WERI-Rb-1 (cell line): Measurements from ENCODE around the gene CTNNA1.

ENCODE experiments used
- DNase-seq: peaks from one replicate; pipeline ENCODE4 v3.0.0-alpha.2; 2020
- H3K27ac ChIP-seq: fragments of 250-450 bp; sonication (Bioruptor Pico); 2 replicates; pipeline ENCODE4 v1.5.1; 2020; ENCODE audit warnings: mild to moderate bottlenecking, moderate library complexity
- H3K27me3 ChIP-seq: fragments of 250-450 bp; sonication (Bioruptor Pico); 2 replicates; pipeline ENCODE4 v1.5.1; 2021; ENCODE audit warnings: mild to moderate bottlenecking, low read depth, moderate library complexity; ENCODE audit not compliant: insufficient read depth, severe bottlenecking
- H3K36me3 ChIP-seq: fragments of 250-450 bp; sonication (Bioruptor Pico); 2 replicates; pipeline ENCODE4 v1.5.1; 2020; ENCODE audit warnings: mild to moderate bottlenecking, moderate library complexity
- H3K4me3 ChIP-seq: 2 replicates; pipeline ENCODE4 v1.5.1; 2011; ENCODE audit warnings: low read depth, mild to moderate bottlenecking, control low read depth, low read length
- H3K9me3 ChIP-seq: fragments of 250-450 bp; sonication (Bioruptor Pico); 2 replicates; pipeline ENCODE4 v1.5.1; 2021; ENCODE audit warnings: mild to moderate bottlenecking, moderate library complexity; ENCODE audit not compliant: severe bottlenecking
- TF ChIP-seq, protein P1 (sequence below): IDR thresholded peaks from 2 replicates; pipeline ENCODE4 v1.5.1; 2011; ENCODE audit warnings: low read depth, mild to moderate bottlenecking, control low read depth, inconsistent platforms, low read length

CTNNA1 gene

DNA sequence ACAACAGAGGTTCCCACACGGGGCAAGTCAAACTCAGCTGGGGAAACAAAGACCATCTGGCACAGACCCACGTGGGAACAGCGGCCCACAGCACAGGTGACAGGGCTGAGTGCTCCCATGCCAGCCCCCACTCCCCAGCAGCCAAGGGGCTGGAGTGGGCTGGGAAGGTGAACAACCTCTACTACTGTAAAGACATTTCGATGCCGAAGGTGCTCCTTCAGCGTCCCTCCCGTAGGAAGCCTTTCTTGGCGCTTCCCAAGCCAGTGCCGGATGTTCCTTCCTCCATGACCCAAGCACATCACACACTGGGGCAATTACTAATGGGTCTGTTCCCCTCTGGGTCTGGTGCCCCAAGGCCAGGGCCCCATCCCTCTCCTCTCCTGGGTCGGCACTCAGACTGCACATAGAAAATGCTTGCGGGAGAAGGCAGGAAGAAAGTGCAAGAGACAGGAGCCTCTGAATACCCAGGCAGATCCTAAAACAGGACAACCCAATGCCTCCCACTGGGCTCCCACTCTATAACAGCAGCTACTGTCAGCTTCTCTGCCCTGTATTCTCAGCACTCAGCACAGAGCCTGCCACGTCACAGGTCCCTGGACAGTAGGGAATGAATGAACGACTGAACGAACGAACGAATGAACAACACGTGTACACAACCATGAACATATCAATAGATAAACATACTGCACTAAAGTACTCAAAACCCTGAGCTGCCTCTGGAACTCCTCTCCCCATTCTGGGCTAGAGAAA lies 198.9 kb downstream of the CTNNA1 start:
- no peaks in the 10 kb centered on the region for H3K9me3 ChIP-seq
- no peaks in the 10 kb centered on the region for H3K27me3 ChIP-seq
- TF ChIP-seq, protein P1, sequence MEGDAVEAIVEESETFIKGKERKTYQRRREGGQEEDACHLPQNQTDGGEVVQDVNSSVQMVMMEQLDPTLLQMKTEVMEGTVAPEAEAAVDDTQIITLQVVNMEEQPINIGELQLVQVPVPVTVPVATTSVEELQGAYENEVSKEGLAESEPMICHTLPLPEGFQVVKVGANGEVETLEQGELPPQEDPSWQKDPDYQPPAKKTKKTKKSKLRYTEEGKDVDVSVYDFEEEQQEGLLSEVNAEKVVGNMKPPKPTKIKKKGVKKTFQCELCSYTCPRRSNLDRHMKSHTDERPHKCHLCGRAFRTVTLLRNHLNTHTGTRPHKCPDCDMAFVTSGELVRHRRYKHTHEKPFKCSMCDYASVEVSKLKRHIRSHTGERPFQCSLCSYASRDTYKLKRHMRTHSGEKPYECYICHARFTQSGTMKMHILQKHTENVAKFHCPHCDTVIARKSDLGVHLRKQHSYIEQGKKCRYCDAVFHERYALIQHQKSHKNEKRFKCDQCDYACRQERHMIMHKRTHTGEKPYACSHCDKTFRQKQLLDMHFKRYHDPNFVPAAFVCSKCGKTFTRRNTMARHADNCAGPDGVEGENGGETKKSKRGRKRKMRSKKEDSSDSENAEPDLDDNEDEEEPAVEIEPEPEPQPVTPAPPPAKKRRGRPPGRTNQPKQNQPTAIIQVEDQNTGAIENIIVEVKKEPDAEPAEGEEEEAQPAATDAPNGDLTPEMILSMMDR: no peak
- H3K36me3 ChIP-seq: peaks cover 8% of the 10 kb centered on the region
- DNase-seq: no peak
- no peak overlapping the region for H3K4me3 ChIP-seq
- H3K27ac ChIP-seq: peak overlapping the region; percentile 81

- Histone ChIP-seq H3K27me3 (no peaks in the 10 kb centered on the region), H3K9me3 (no peaks in the 10 kb centered on the region), H3K27ac (peak overlapping the region; percentile 81), H3K36me3 (no peaks in the 10 kb centered on the region; the same call in 1 of the 2 replicates), H3K4me3 (no peak overlapping the region)
- DNase-seq: no peak
- TF ChIP-seq, protein P1: no peak
These were observed 199.7 kb downstream of the CTNNA1 start for GRCh38 chr5:138952962-138953361.

DNA sequence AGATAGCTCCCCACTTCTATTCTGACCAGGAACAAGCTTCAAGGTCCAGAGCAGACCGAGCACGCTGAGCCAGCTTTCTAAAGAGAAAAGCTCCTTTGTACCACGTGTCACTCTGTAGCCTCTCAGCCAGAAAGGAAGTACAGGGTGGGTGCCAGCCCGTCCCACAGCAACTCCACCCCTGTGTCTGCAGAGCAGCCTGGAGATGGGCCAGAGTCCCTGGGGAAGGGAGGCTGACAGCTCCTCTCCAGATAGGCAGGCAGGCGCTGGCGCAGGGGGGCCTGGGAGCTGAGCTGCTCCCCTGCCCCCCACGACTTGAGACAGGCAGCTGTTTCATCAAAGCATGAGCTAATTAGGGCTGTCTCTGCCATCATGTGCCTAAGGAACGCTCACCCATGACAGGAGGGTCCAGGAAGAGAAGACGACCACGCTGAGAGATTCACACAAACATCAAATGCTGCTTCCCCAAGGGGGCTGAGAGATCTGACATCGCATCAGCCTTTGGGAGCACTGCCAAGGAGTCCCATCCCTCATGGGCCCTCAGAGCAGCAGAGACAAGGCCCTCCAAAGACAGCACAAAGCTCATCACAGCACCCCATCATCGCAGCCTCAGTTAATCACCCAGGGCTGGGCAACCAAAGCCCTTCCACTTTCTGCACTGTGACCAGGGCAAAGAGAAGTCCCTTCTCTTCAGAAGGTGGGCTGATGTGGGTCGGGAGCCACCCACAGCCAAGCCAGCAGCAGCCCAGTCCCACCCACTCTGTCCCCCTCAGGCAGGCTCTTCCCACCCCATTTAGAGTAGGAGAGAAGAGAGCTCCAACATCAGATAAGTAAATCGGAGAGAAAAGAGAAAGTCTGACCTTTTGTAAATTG lies 200.4 kb downstream of the CTNNA1 start:
- TF ChIP-seq, protein P1: no peak
- H3K4me3 ChIP-seq: no peak overlapping the region
- peak; percentile 87 for DNase-seq
- peak overlapping the region; percentile 81 for H3K27ac ChIP-seq
- H3K36me3 ChIP-seq: no peaks in the 10 kb centered on the region; the same call in 1 of the 2 replicates
- H3K9me3 ChIP-seq: no peaks in the 10 kb centered on the region
- H3K27me3 ChIP-seq: no peaks in the 10 kb centered on the region

DNA sequence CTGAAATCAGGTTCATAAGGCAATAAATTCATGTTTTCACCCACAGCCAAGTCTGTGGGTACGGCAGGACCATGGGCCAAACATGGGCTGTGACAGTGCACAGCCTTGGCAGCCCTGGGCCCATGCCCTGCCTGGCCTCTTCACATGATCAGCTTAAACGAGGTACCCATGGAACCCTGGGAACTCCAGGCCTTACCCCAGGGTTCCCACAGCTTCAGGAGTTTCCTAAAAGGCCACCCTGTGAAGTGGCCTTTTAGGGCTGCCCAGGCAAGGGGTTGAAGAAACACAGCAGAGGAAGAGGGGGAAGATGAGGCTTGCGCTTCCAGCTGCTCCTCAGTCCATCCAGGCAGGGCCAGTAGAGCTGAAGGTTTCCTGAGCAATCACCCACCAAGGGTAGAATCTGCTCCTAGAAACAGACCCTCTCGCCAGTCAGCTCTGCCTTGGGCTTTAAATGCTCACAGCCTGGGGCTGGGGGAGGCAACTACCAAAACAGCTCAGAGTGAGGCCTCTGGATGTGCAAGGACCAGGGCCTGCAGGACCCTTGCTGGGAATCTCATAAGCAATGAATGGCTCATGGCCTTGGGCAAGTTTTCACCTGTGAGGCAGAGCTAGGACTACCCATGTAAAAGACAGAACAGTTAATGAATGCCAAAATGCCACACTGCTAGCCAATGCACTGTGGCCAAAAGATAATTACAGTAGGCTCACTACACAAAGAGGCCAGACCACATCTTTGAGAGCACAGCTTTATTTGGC lies 201.2 kb downstream of the CTNNA1 start:
- Histone ChIP-seq H3K9me3 (no peaks in the 10 kb centered on the region), H3K36me3 (no peaks in the 10 kb centered on the region; the same call in 1 of the 2 replicates), H3K4me3 (no peak overlapping the region), H3K27ac (peak overlapping the region; percentile 81), H3K27me3 (no peaks in the 10 kb centered on the region)
- DNase-seq: no peak
- TF ChIP-seq, protein P1: no peak

DNA sequence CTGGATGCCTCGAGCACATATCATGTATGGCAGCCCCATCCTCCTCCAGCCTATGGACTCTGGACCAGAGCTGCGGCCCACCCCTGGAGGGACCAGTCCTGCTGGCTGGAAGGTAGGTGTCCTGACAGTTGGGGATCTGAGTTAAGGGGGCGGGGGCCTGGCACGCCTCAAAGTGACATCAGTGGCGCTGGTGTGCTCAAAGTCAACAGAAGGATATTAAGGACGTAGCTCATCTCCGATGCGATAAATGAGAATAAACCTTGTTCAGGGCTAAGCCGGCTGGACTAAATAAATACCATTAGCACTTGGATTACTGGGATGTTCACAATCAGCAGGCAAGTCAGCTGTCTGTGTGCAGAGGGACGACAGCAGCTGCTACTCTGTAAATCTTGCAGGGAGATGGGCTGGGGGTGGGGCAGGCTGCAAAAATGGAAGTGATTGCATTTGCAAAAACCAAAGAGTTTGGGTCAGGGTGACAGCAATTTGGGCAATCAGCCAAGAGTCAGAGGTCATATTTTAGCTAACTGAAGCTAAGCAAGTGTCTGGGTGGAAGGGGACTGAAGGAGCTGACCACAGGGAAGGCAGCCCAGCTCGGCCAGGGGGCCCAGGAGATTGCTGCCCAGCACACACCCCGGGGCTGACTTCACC lies 201.9 kb downstream of the CTNNA1 start:
- H3K36me3 ChIP-seq: no peaks in the 10 kb centered on the region; the same call in 1 of the 2 replicates
- DNase-seq: peak; percentile 93
- H3K27me3 ChIP-seq: no peaks in the 10 kb centered on the region
- TF ChIP-seq, protein P1: no peak
- no peaks in the 10 kb centered on the region for H3K9me3 ChIP-seq
- peak overlapping the region; percentile 92 for H3K27ac ChIP-seq
- H3K4me3 ChIP-seq: peak overlapping the region; percentile 9
